RWPE2 (cell line): ENCODE results near the gene PHF2.
A peak's percentile ranks its signal among the peaks of the same experiment; 100 is the strongest.

Experiments
- ATAC-seq: fragments of 200-7000 bp; cut with Tn5 transposase; 3 replicates; pipeline ENCODE4 v1.9.1; 2021; ENCODE audit warnings: low read depth
- DNase-seq: peaks from one replicate; pipeline ENCODE4 v3.0.0-alpha.2; 2020; ENCODE audit warnings: low spot score
- H3K27ac ChIP-seq: fragments of 450-650 bp; 2 replicates; pipeline ENCODE4 v1.5.1; 2017; ENCODE audit warnings: mild to moderate bottlenecking; ENCODE audit not compliant: poor library complexity, severe bottlenecking
- H3K27me3 ChIP-seq: fragments of 250-450 bp; sonication (Bioruptor Pico); 2 replicates; pipeline ENCODE4 v1.5.1; 2021; ENCODE audit warnings: mild to moderate bottlenecking, moderate library complexity; ENCODE audit not compliant: insufficient read depth, poor library complexity, severe bottlenecking
- H3K36me3 ChIP-seq: fragments of 250-450 bp; sonication (Bioruptor Pico); 2 replicates; pipeline ENCODE4 v1.5.1; 2020; ENCODE audit warnings: low read depth, mild to moderate bottlenecking, moderate library complexity
- H3K4me1 ChIP-seq: fragments of 250-450 bp; sonication (Bioruptor Pico); 2 replicates; pipeline ENCODE4 v1.5.1; 2021; ENCODE audit warnings: mild to moderate bottlenecking, moderate library complexity; ENCODE audit not compliant: insufficient read depth, poor library complexity, severe bottlenecking
- H3K4me3 ChIP-seq: fragments of 250-450 bp; sonication (Bioruptor Pico); 2 replicates; pipeline ENCODE4 v1.5.1; 2021; ENCODE audit warnings: mild to moderate bottlenecking, moderate library complexity; ENCODE audit not compliant: severe bottlenecking
- H3K9me3 ChIP-seq: fragments of 250-450 bp; sonication (Bioruptor Pico); 2 replicates; pipeline ENCODE4 v1.5.1; 2021; ENCODE audit warnings: mild to moderate bottlenecking, moderate library complexity; ENCODE audit not compliant: severe bottlenecking
- CTCF ChIP-seq: fragments of 450-650 bp; IDR thresholded peaks from one replicate; pipeline ENCODE4 v1.5.1; 2017; ENCODE audit warnings: mild to moderate bottlenecking, moderate library complexity; ENCODE audit not compliant: poor library complexity, severe bottlenecking

Gene PHF2

DNA sequence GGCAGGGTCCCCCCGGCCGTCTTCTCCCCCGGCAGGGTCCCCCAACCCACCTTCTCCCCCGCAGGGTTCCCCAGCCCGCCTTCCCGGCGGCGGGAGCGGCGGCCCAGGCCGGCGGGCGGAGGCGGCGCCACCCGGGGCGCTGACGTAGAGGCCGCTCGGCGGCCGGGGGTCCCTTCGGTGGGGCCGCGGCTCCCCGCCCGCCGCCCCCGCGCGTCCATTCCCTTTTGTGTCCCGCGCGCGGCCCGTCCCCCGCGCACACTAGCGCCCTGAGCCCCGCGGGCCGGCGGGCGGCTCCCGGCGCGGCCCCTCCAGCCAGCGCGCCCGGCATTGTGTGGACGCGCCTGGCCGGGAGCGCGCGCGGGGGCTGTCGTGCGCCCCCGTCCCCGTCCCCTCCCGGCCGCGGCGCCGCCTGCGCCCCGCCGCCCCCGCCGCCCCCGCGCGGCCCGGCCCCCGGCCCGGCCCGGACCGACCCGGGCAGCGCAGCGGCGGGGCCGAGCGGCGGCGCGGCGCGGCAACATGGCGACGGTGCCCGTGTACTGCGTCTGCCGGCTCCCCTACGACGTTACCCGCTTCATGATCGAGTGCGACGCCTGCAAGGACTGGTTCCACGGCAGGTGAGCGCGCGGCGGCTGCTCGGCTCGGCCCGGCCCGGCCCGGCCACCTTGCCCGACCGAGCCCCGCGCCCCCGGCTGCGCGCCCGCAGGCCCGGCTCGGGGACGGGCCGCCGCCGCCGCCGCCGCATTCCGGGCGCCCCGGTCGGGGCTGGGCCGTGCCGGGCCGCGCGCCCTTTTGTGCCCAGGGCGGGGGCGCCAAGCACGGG, at the start of gene PHF2:
PHF2 (plus strand) TSS at position 327 of the 820 bp plus-strand sequence; CDS start at position 517, 190 bp downstream.
- ATAC-seq (peak; percentile 34), DNase-seq (no peak)
- Histone ChIP-seq H3K4me3 (peak within 1 kb of the TSS; percentile 99), H3K9me3 (no peaks in the 10 kb centered on the region), H3K4me1 (peaks cover 3% of the 10 kb centered on the region), H3K27me3 (no peaks in the 10 kb centered on the region), H3K27ac (peak within 1 kb of the TSS; percentile 61), H3K36me3 (no peaks in the 10 kb centered on the region)
- no peak for TF ChIP-seq CTCF

GRCh38 chr9:93531374-93531773, 45.0 kb upstream of the PHF2 start:
- Histone ChIP-seq H3K4me3 (no peak overlapping the region), H3K4me1 (no peaks in the 10 kb centered on the region), H3K27ac (no peak overlapping the region), H3K27me3 (no peaks in the 10 kb centered on the region), H3K36me3 (peaks cover 78% of the 10 kb centered on the region), H3K9me3 (no peaks in the 10 kb centered on the region)
- DNase-seq (no peak), ATAC-seq (no peak)
- TF ChIP-seq CTCF: no peak

DNA sequence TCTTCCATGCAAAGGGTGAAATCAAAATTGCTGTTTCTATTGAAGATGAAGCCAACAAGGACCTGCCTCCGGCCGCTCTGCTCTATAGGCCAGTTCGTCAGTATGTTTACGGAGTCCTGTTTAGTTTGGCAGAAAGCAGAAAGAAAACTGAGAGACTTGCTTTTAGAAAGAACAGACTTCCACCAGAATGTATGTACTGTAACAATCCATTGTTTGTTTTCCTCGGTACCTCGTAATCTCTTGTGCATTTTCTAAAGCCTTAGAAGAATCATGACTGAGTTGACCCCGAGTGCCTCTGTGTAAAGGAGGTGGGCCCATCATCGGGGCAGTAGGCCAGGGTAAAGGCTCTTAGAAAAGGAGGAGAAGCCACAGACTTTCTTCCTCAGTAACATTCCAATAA, 44.2 kb upstream of the PHF2 start:
- no peaks in the 10 kb centered on the region for H3K27me3 ChIP-seq
- H3K4me1 ChIP-seq: no peaks in the 10 kb centered on the region
- no peak for ATAC-seq
- no peak overlapping the region for H3K4me3 ChIP-seq
- DNase-seq: no peak
- H3K27ac ChIP-seq: no peak overlapping the region
- no peaks in the 10 kb centered on the region for H3K9me3 ChIP-seq
- no peak for TF ChIP-seq CTCF
- peaks cover 78% of the 10 kb centered on the region for H3K36me3 ChIP-seq

- no peak for DNase-seq
- peaks cover 77% of the 10 kb centered on the region for H3K36me3 ChIP-seq
- H3K27me3 ChIP-seq: no peaks in the 10 kb centered on the region
- no peak for TF ChIP-seq CTCF
- no peaks in the 10 kb centered on the region for H3K9me3 ChIP-seq
- no peak for ATAC-seq
- H3K4me1 ChIP-seq: no peaks in the 10 kb centered on the region
- H3K4me3 ChIP-seq: no peak overlapping the region
- H3K27ac ChIP-seq: no peak overlapping the region
Measured at GRCh38 chr9:93533863-93534262, 42.5 kb upstream of the PHF2 start.

DNA sequence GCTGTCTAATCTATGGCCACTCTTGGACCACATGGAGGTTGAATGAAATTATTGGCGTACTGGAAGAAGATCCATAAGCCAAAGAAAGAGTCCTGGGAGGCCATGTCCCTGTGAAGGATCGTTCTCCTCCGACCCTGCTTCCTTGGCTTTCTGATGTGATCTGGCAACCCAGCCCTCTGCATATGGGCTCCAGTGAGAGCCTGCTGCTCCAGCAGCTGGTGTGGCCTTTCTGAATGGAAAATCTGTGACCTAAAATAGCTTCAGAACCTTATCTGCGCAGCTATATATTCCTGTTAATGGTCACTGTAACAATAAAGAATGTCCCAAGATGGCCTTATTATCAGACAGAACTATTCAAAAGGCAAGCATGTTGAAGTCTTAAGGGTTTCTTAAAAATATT, 40.2 kb upstream of the PHF2 start:
- Histone ChIP-seq H3K36me3 (peaks cover 70% of the 10 kb centered on the region), H3K9me3 (no peaks in the 10 kb centered on the region), H3K4me1 (no peaks in the 10 kb centered on the region), H3K27me3 (no peaks in the 10 kb centered on the region), H3K4me3 (no peak overlapping the region), H3K27ac (no peak overlapping the region)
- ATAC-seq: no peak
- TF ChIP-seq CTCF: no peak
- no peak for DNase-seq
